Panc1 (cell line): Measurements from ENCODE around the gene ATAD2B.

ENCODE experiments used
- CTCF ChIP-seq: fragments of 450-650 bp; IDR thresholded peaks from 2 replicates; pipeline ENCODE4 v1.5.1; 2017; ENCODE audit warnings: mild to moderate bottlenecking
- POLR2AphosphoS5 ChIP-seq: IDR thresholded peaks from 2 replicates; pipeline ENCODE4 v1.6.1; 2012; ENCODE audit warnings: mild to moderate bottlenecking, low read depth, low read length, moderate library complexity
- REST ChIP-seq, 2 experiments: IDR thresholded peaks; 2 replicates each; pipeline ENCODE4 v1.6.1; 2011 to 2012; ENCODE audit warnings: low read depth in 2 of 2, control low read depth in 1 of 2, low read length in 1 of 2, mild to moderate bottlenecking in 1 of 2, moderate library complexity in 1 of 2; ENCODE audit not compliant: insufficient read depth in 1 of 2
- SIN3A ChIP-seq: IDR thresholded peaks from 2 replicates; pipeline ENCODE4 v1.6.1; 2012; ENCODE audit warnings: low read depth, mild to moderate bottlenecking, low read length, moderate library complexity, borderline replicate concordance; ENCODE audit not compliant: insufficient read depth

GRCh38 chr2:23912054-23912453, 14.9 kb downstream of the ATAD2B start:
- TF ChIP-seq CTCF (no peak), POLR2AphosphoS5 (no peak), REST (IDR thresholded peaks at IDR 0.05; ENCODE audit: insufficient read depth in 1 of 2, low read depth in 2 of 2, low read length in 1 of 2) (no peak), SIN3A (no peak)
